Measurements from ENCODE around the gene EAF1.
"Not testable (repeated sequence)": the region's sequence is repeated elsewhere in the genome, so short reads cannot be mapped to it uniquely, and the experiment has no call there.

Gene EAF1

GRCh38 chr3:15452156-15452555 lies 24.8 kb downstream of the EAF1 start:
- DNase-seq (ENCODE audit: low read depth in 2 of 2), result no peak
- no peak overlapping the region for H3K4me3 ChIP-seq (replicated peaks in 1 of 2; ENCODE audit: low read depth in 2 of 2, low read length in 2 of 2)
- TF ChIP-seq CTCF (IDR thresholded peaks at IDR 0.05; ENCODE audit: low read depth, low read length), result no peak

GRCh38 chr3:15452961-15453360 lies 25.6 kb downstream of the EAF1 start:
- H3K4me3 ChIP-seq (replicated peaks in 1 of 2; ENCODE audit: low read depth in 2 of 2, low read length in 2 of 2), result no peak overlapping the region
- no peak for DNase-seq (ENCODE audit: low read depth in 2 of 2)
- TF ChIP-seq CTCF (IDR thresholded peaks at IDR 0.05; ENCODE audit: low read depth, low read length), result no peak

- no peak for DNase-seq (ENCODE audit: low read depth in 2 of 2)
- no peak overlapping the region for H3K4me3 ChIP-seq (replicated peaks in 1 of 2; ENCODE audit: low read depth in 2 of 2, low read length in 2 of 2)
- no peak for TF ChIP-seq CTCF (IDR thresholded peaks at IDR 0.05; ENCODE audit: low read depth, low read length)
These were observed 26.1 kb downstream of the EAF1 start for GRCh38 chr3:15453501-15453900.

- no peak overlapping the region for H3K4me3 ChIP-seq (replicated peaks in 1 of 2; ENCODE audit: low read depth in 2 of 2, low read length in 2 of 2)
- no peak for DNase-seq (ENCODE audit: low read depth in 2 of 2)
- TF ChIP-seq CTCF (IDR thresholded peaks at IDR 0.05; ENCODE audit: low read depth, low read length), result no peak
These were observed 26.7 kb downstream of the EAF1 start for GRCh38 chr3:15453991-15454625.

- no peak for TF ChIP-seq CTCF (IDR thresholded peaks at IDR 0.05; ENCODE audit: low read depth, low read length)
- DNase-seq (ENCODE audit: low read depth in 2 of 2), result no peak
- no peak overlapping the region for H3K4me3 ChIP-seq (replicated peaks in 1 of 2; ENCODE audit: low read depth in 2 of 2, low read length in 2 of 2)
These were observed 27.6 kb downstream of the EAF1 start for GRCh38 chr3:15454965-15455364.

- DNase-seq (ENCODE audit: low read depth in 2 of 2), result no peak
- no peak overlapping the region for H3K4me3 ChIP-seq (replicated peaks in 1 of 2; ENCODE audit: low read depth in 2 of 2, low read length in 2 of 2)
- TF ChIP-seq CTCF (IDR thresholded peaks at IDR 0.05; ENCODE audit: low read depth, low read length), result no peak
These were observed 28.4 kb downstream of the EAF1 start for GRCh38 chr3:15455756-15456155.

GRCh38 chr3:15456321-15456720 lies 28.9 kb downstream of the EAF1 start:
- TF ChIP-seq CTCF (IDR thresholded peaks at IDR 0.05; ENCODE audit: low read depth, low read length), result no peak
- no peak for DNase-seq (ENCODE audit: low read depth in 2 of 2)
- no peak overlapping the region for H3K4me3 ChIP-seq (replicated peaks in 1 of 2; ENCODE audit: low read depth in 2 of 2, low read length in 2 of 2)

GRCh38 chr3:15456915-15457314 lies 29.5 kb downstream of the EAF1 start:
- H3K4me3 ChIP-seq (replicated peaks in 1 of 2; ENCODE audit: low read depth in 2 of 2, low read length in 2 of 2); DNase-seq (ENCODE audit: low read depth in 2 of 2): not testable (repeated sequence)

Measured in cardiac fibroblast (primary cell).